MM.1S (cell line): ENCODE results near the gene TBC1D32.

Source experiments
- EZH2 ChIP-seq: fragments of 300-600 bp; sonication (generic); optimal IDR thresholded peaks from 2 replicates; pipeline ENCODE3; 2017; ENCODE audit warnings: low read depth, mild to moderate bottlenecking, antibody characterized with exemption, low read length, mixed read lengths
- EZH2phosphoT487 ChIP-seq: fragments of 300-600 bp; sonication (generic); IDR thresholded peaks from 2 replicates; pipeline ENCODE4 v1.6.1; 2018; ENCODE audit warnings: antibody characterized with exemption, low read length
- TF ChIP-seq, protein P1 (sequence below): fragments of 300-600 bp; sonication (generic); IDR thresholded peaks from 2 replicates; pipeline ENCODE4 v1.5.1; 2016; ENCODE audit warnings: antibody characterized with exemption, low read length, mixed read lengths

DNA sequence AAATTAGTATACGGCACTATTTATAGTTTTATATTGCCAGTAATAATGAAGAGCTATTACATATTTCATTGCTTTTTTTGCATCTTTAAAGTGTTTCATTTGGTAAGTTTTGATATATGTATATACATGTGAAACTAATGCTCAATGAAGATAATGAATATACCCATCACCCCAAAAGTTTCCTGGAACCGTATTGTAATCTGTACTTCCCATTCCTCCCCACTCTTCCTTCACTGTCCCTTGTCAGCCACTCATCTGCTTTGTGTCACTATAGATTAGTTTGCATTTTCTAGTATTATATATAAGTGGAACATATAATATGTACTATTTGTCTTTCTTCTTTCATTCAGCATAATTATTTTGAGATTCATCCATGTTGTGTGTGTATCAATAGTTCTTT, 10.3 kb upstream of the TBC1D32 start:
- TF ChIP-seq EZH2phosphoT487, result no peak
- TF ChIP-seq, protein P1, sequence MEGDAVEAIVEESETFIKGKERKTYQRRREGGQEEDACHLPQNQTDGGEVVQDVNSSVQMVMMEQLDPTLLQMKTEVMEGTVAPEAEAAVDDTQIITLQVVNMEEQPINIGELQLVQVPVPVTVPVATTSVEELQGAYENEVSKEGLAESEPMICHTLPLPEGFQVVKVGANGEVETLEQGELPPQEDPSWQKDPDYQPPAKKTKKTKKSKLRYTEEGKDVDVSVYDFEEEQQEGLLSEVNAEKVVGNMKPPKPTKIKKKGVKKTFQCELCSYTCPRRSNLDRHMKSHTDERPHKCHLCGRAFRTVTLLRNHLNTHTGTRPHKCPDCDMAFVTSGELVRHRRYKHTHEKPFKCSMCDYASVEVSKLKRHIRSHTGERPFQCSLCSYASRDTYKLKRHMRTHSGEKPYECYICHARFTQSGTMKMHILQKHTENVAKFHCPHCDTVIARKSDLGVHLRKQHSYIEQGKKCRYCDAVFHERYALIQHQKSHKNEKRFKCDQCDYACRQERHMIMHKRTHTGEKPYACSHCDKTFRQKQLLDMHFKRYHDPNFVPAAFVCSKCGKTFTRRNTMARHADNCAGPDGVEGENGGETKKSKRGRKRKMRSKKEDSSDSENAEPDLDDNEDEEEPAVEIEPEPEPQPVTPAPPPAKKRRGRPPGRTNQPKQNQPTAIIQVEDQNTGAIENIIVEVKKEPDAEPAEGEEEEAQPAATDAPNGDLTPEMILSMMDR, result no peak
- no peak for TF ChIP-seq EZH2
